ENCODE data around the gene PAPSS2.

- no peak for TF ChIP-seq POLR2A (IDR thresholded peaks at IDR 0.05; ENCODE audit: low read depth, low read length)
- peak; percentile 75 for TF ChIP-seq GATA2 (IDR thresholded peaks at IDR 0.05; ENCODE audit: insufficient read depth, insufficient read length, low read depth, low read length)
- TF ChIP-seq EZH2 (IDR thresholded peaks at IDR 0.05; ENCODE audit: borderline replicate concordance, low read depth, low read length, severe bottlenecking), result no peak
These were observed 56.6 kb downstream of the PAPSS2 start for GRCh38 chr10:87716348-87716670.

Measured in endothelial cell of umbilical vein (primary cell).